A549 (cell line): ENCODE results near the gene ZSWIM5.

Experiments
- CHD4 ChIP-seq: fragments of 200-600 bp; sonication (generic); IDR thresholded peaks from 2 replicates; pipeline ENCODE4 v1.6.1; 2016; ENCODE audit warnings: antibody characterized with exemption, mild to moderate bottlenecking, borderline replicate concordance
- ESRRA ChIP-seq: fragments of 150-350 bp; IDR thresholded peaks from 2 replicates; pipeline ENCODE4 v1.6.1; 2014; ENCODE audit warnings: mild to moderate bottlenecking, low read length, borderline replicate concordance
- JUN ChIP-seq, 2 experiments: fragments of >200 bp; sonication (Bioruptor Twin); formaldehyde crosslinking; IDR thresholded peaks; 2 replicates in 1 of 2; 3 replicates in 1 of 2; pipeline ENCODE4 v1.6.1; 2016 to 2017
- JUNB ChIP-seq: fragments of >200 bp; sonication (Bioruptor Twin); formaldehyde crosslinking; IDR thresholded peaks from 2 replicates; pipeline ENCODE4 v1.6.1; 2016
- NFE2L2 ChIP-seq: fragments of 150-350 bp; conservative IDR thresholded peaks from 2 replicates; pipeline ENCODE4 v1.6.1; 2014; ENCODE audit warnings: low read length
- PHF8 ChIP-seq: fragments of 200-600 bp; sonication (generic); IDR thresholded peaks from 2 replicates; pipeline ENCODE4 v1.6.1; 2016; ENCODE audit warnings: low read depth, mild to moderate bottlenecking, antibody characterized with exemption, moderate library complexity, borderline replicate concordance
- POLR2A ChIP-seq: IDR thresholded peaks from 2 replicates; pipeline ENCODE4 v1.6.1; 2012; ENCODE audit warnings: mild to moderate bottlenecking, low read length
- RCOR1 ChIP-seq: fragments of 150-350 bp; IDR thresholded peaks from 2 replicates; pipeline ENCODE4 v1.6.1; 2014; ENCODE audit warnings: antibody characterized with exemption, low read length, low read depth
- TF ChIP-seq, protein P1 (sequence below): fragments of >200 bp; sonication (Bioruptor Twin); formaldehyde crosslinking; IDR thresholded peaks from 3 replicates; pipeline ENCODE4 v1.5.1; 2016
- TF ChIP-seq, protein P2 (sequence below): fragments of 200-600 bp; sonication (generic); IDR thresholded peaks from 2 replicates; pipeline ENCODE4 v1.6.1; 2016; ENCODE audit warnings: antibody characterized with exemption, mild to moderate bottlenecking, moderate library complexity

DNA sequence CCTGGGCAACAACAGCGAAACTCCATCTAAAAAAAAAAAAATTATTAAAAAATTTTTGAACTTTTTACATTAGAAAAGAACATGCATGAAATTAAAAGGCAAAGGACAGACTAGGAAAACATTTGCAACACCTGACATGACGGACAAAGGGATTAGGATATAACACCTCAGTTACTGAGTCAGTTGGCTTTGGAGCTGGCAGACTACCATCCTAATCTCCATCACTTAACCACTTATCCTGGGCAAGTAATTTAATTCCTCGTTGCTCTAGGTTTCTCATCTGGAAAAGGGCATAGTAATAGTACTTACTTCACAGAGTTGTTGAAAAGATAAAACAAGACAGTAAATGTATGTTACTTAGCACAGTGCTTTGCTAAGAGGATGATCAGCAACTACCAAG, 207.2 kb downstream of the ZSWIM5 start:
- TF ChIP-seq, protein P1, sequence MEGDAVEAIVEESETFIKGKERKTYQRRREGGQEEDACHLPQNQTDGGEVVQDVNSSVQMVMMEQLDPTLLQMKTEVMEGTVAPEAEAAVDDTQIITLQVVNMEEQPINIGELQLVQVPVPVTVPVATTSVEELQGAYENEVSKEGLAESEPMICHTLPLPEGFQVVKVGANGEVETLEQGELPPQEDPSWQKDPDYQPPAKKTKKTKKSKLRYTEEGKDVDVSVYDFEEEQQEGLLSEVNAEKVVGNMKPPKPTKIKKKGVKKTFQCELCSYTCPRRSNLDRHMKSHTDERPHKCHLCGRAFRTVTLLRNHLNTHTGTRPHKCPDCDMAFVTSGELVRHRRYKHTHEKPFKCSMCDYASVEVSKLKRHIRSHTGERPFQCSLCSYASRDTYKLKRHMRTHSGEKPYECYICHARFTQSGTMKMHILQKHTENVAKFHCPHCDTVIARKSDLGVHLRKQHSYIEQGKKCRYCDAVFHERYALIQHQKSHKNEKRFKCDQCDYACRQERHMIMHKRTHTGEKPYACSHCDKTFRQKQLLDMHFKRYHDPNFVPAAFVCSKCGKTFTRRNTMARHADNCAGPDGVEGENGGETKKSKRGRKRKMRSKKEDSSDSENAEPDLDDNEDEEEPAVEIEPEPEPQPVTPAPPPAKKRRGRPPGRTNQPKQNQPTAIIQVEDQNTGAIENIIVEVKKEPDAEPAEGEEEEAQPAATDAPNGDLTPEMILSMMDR = no peak
- TF ChIP-seq ESRRA (no peak), NFE2L2 (no peak), PHF8 (no peak), JUNB (no peak), CHD4 (no peak), JUN (IDR thresholded peaks at IDR 0.05) (no peak), POLR2A (no peak), RCOR1 (no peak)
- TF ChIP-seq, protein P2, sequence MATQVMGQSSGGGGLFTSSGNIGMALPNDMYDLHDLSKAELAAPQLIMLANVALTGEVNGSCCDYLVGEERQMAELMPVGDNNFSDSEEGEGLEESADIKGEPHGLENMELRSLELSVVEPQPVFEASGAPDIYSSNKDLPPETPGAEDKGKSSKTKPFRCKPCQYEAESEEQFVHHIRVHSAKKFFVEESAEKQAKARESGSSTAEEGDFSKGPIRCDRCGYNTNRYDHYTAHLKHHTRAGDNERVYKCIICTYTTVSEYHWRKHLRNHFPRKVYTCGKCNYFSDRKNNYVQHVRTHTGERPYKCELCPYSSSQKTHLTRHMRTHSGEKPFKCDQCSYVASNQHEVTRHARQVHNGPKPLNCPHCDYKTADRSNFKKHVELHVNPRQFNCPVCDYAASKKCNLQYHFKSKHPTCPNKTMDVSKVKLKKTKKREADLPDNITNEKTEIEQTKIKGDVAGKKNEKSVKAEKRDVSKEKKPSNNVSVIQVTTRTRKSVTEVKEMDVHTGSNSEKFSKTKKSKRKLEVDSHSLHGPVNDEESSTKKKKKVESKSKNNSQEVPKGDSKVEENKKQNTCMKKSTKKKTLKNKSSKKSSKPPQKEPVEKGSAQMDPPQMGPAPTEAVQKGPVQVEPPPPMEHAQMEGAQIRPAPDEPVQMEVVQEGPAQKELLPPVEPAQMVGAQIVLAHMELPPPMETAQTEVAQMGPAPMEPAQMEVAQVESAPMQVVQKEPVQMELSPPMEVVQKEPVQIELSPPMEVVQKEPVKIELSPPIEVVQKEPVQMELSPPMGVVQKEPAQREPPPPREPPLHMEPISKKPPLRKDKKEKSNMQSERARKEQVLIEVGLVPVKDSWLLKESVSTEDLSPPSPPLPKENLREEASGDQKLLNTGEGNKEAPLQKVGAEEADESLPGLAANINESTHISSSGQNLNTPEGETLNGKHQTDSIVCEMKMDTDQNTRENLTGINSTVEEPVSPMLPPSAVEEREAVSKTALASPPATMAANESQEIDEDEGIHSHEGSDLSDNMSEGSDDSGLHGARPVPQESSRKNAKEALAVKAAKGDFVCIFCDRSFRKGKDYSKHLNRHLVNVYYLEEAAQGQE = no peak
